ENCODE measurements around the gene SUOX.
"Not testable (repeated sequence)": the region's sequence is repeated elsewhere in the genome, so short reads cannot be mapped to it uniquely, and the experiment has no call there.

Gene SUOX

GRCh38 chr12:55996715-55997534, at the start of gene SUOX:
Gene SUOX (plus strand): TSS chr12:55997276. CDS start chr12:56002222, 4,946 bp downstream.
- peak; percentile 98 for FAIRE-seq

DNA sequence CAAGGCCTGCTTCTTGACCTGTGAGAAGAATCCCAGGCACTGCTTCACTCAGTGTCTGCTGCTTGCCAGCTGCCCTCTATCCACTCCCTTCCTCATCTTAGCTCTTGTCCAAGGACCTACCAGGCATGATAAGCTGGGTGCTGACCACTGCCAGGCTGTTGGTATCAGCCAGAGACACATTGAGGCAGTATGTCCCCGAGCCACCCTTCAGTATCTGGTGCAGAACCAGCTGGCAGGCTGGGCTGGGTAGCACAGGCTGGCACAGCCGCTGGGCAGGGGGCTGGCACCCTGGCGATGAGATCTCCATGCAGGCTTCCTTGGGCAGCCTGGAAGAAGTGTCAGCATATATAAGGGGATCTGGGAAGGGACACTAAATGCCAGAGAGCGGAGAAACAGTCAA, 41.7 kb upstream of the SUOX start:
- FAIRE-seq: no peak

- FAIRE-seq: no peak
Observed at GRCh38 chr12:55955800-55956508, 41.1 kb upstream of the SUOX start.

DNA sequence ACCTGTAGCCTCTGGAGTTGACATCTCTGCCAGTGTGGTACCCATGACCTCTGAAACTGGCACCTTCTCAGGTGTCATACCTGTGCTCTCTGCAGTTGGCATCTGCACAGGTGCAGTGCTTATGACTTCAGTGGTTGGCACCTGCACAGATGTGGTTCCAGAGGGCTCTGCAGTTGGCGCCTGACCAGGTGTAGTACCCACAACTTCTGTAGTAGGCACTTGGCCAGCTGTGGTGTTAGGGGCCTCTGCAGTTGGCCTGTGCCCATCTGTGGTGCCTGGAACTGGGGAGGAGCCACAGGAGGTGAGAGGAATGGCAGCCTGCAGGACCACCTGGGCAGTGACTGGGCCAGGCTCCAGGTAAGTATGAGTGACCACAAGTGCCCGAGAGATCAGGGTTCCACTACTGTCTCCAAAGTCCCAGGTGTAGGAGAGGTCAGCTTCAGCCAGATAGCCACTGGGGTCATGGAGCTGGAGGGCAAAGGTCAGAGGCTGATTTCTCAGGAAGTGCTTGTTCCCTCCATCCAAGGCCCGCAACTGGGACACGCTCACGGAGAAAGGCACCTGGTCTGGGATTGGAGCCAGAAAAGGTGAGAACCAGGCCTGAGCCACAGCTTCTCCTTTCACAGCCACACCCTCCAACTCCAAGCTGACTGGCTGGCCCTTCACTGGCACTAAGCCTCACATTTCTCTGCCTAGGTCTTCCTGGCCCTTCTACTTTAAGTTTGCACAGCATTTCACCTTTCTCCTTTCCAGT, 39.8 kb upstream of the SUOX start:
- no peak for FAIRE-seq

DNA sequence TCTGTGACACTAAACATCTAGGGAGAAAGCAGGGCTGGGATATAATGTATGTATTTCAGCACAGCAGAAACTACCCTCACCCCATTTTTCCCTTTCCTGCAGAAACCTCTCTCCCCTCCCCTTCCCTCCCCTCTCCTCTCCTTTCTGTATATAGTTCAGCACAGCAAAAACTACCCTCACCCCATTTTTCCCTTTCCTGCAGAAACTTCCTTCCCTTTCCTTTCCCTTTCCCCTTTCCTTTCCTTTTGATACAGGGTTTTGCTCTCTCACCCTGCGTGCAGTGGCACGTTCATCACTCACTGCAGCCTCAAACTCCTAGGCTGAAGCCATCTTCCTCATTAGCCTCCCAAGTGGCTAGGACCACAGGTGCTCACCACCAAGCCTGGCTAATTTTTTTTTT, 33.3 kb upstream of the SUOX start:
- FAIRE-seq: no peak

DNA sequence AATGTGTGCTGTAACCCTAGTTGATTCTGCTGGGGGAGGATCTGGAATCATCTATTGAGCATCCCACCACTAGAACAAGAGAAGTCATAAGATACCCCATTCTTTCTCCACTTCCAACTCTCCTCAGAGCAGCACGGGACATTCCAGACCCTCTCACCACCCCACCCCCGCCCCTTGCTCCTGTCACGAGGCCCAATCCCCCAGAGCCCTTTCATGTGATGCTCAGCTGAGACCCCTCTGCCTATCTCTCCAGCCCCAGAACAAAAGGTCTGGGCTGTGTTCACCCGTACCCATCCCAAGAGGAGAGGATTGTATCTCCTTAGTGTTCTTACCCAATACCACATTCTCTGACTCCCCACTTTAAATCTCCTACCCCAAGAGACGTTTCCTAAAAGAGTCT, 31.8 kb upstream of the SUOX start:
- FAIRE-seq: no peak

GRCh38 chr12:55965941-55966407, 31.1 kb upstream of the SUOX start, which contains the start of gene PMEL:
Gene PMEL (minus strand): TSS chr12:55966042. CDS start chr12:55966011, 31 bp downstream.
- no peak for FAIRE-seq

DNA sequence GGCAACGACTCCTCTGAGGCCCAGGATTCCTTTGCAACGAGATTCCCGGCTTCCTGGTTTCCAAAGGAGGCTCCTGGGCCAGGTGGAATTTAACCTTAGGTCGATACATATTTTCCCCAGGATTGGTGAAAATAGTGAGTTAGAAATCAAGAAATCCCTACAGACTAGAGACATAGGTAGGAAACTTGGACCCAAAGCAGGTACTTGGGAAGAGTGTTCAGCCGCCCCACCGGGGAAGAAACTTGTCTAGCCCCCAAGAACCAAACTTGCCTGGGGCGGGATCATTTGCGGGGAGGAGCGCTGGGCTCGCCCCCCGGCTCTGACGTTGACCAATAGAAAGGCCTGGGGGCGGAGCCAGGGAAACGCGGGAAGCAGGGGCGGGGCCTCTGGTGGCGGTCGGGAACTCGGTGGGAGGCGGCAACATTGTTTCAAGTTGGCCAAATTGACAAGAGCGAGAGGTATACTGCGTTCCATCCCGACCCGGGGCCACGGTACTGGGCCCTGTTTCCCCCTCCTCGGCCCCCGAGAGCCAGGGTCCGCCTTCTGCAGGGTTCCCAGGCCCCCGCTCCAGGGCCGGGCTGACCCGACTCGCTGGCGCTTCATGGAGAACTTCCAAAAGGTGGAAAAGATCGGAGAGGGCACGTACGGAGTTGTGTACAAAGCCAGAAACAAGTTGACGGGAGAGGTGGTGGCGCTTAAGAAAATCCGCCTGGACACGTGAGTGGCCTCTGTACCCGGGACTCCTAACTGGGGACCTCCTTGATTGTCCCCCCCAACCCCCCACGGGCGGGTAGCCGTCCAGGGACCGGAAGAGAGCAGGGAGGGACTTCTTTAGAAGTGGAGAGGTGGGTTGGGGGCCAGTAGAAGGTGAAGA, 30.4 kb upstream of the SUOX start, which contains the start of gene CDK2:
Gene CDK2 (plus strand): TSS at position 423 of the 874 bp plus-strand sequence. CDS start 179 bp downstream, at position 602.
- no peak for FAIRE-seq

DNA sequence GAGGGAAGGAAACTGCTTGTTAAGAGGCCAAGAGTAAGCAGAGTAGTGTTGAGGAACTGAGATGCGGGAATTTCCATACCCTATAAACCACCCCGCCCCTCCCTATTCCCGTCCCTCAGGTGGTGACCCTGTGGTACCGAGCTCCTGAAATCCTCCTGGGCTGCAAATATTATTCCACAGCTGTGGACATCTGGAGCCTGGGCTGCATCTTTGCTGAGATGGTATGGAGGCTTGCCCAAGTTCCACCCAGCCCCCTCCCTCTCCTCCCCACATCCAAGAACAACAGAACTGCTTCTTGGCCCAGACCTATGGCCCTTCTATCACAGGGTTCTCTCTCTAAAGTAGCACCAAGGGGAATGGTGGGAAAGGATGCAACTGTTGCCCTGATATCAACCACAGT, 27.7 kb upstream of the SUOX start:
- FAIRE-seq: no peak

GRCh38 chr12:55970775-55971174, 26.3 kb upstream of the SUOX start:
- FAIRE-seq: no peak

- no peak for FAIRE-seq
Observed at GRCh38 chr12:55972042-55972441, 25.0 kb upstream of the SUOX start.

- FAIRE-seq: no peak
Observed at GRCh38 chr12:55972456-55972855, 24.6 kb upstream of the SUOX start.

GRCh38 chr12:55972911-55973598, 24.0 kb upstream of the SUOX start:
- no peak for FAIRE-seq

GRCh38 chr12:55973599-55974307, 23.3 kb upstream of the SUOX start, which contains the start of gene RAB5B:
Gene RAB5B (plus strand): TSS chr12:55974078. CDS start chr12:55986961, 12,883 bp downstream.
- FAIRE-seq: peak; percentile 100

- no peak for FAIRE-seq
Observed at GRCh38 chr12:55974308-55974730, 22.8 kb upstream of the SUOX start.

- FAIRE-seq: no peak
Observed at GRCh38 chr12:55978393-55978792, 18.7 kb upstream of the SUOX start.

GRCh38 chr12:55979069-55979468, 18.0 kb upstream of the SUOX start:
- FAIRE-seq: no peak

DNA sequence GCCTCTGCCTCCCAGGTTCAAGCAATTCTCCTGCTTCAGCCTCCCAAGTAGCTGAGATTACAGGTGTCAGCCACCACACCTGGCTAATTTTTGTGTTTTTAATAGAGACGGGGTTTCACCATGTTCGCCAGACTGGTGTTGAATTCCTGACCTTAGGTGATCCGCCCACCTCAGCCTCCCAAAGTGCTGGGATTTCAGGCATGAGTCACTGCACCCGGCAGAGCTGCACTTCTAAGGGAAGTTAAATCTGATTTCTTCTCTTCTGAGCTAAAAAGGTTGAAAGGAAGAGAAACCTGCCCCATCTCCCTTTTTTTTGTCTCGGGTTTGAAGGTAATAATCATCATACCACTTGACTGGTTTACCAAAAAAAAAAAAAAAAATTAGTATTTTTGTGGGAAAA, 15.2 kb upstream of the SUOX start:
- not testable (repeated sequence) for FAIRE-seq

DNA sequence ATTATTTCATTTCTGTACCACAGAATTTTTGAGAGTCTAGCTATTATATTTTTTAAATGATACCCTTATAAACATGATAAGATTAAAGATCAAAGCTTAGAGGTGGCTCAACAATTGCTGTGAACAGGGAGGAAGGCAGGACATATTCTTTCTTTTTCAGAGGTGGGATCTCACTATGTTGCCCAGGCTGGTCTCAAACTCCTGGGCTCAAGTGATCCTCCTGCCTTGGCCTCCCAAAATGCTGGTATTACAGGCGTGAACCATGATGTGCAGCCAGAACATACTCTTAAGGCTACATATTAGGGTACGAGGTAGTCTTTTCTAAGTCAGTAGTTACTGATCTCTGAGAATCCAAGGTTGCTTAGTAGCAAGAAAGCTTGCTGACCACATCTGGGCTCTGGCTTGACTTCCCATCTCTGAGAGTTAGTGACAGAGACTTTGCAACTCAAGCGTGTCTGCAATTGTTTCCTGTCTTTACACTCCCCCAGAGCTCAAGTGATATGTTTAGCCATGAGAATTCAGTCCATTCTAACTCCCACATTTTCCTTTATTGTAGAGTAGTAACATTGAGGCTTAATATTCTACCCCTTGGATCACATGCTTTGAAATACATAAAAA, 14.6 kb upstream of the SUOX start:
- FAIRE-seq: no peak

DNA sequence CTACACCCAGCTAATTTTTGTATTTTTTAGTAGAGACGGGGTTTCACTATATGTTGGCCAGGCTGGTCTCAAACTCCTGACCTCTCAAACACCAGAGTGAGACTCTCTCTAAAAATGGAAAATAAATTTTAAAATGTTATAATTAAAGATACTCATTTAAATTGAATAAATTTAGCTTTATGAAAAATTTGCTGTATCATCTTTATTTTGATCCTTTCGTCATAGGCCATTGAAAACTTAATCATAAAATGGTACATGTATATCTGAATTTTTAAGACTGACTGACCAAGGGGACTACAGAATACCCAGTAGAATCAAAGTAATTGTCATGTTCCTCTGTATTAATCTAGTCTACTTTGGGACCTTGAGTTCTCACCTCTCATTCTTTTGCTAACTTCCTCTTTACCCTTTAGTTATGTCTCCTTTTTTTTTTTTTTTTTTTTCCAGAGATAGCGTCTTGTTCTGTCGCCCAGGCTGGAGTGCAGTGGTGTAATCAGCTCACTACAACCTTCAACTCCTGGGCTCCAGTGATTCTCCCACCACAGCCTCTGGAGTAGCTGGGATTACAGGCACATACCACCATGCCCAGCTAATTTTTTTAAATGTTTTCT, 13.7 kb upstream of the SUOX start:
- no peak for FAIRE-seq
